ENCODE data around the gene RHOBTB1.

- TF ChIP-seq POLR2A (IDR thresholded peaks at IDR 0.05) = no peak
- no peak for TF ChIP-seq CTCF (IDR thresholded peaks at IDR 0.05)
These were observed 32.7 kb upstream of the RHOBTB1 start for GRCh38 chr10:60976687-60977086.
